Neural crest cell (in vitro differentiated cells): Measurements from ENCODE around the gene CGB8. TPM values are rescaled to one million over a fixed set of nuclear protein-coding genes. Genes with fewer than 3 reads are reported as not detected.
A peak's percentile ranks its signal among the peaks of the same experiment; 100 is the strongest.

Experiments
- DNase-seq: peaks from one replicate; pipeline ENCODE4 v3.0.0; 2021; ENCODE audit warnings: low read depth, mixed read lengths, low spot score
- H3K27ac Mint-ChIP-seq: one replicate; pipeline ENCODE4 v1.8.0; 2021; ENCODE audit warnings: mild to moderate bottlenecking, mixed read lengths; ENCODE audit not compliant: unreplicated experiment
- H3K27me3 Mint-ChIP-seq: 2 replicates; pipeline ENCODE4 v1.8.0; 2021; ENCODE audit warnings: low read depth, mild to moderate bottlenecking, mixed read lengths
- H3K36me3 Mint-ChIP-seq: 2 replicates; pipeline ENCODE4 v1.8.0; 2021; ENCODE audit warnings: low read depth, mild to moderate bottlenecking, mixed read lengths
- H3K4me1 Mint-ChIP-seq: 2 replicates; pipeline ENCODE4 v1.8.0; 2021; ENCODE audit warnings: mixed read lengths
- H3K4me3 Mint-ChIP-seq: one replicate; pipeline ENCODE4 v1.8.0; 2021; ENCODE audit warnings: mild to moderate bottlenecking, mixed read lengths
- H3K9me3 Mint-ChIP-seq: 2 replicates; pipeline ENCODE4 v1.8.0; 2021; ENCODE audit warnings: mixed read lengths
- microRNA-seq: library from miRNA; unstranded; fragments of <30 nt; microRNA quantifications from one replicate; pipeline ENCODE4, GENCODE V29; 2020
- total RNA-seq: library from RNA; stranded (reverse); gene quantifications from 2 replicates; pipeline ENCODE4 v1.2.1, GENCODE V29; 2021
- TF ChIP-seq, protein P1 (sequence below): fragments of 200-600 bp; sonication (generic); conservative IDR thresholded peaks from 2 replicates; pipeline ENCODE4 v1.5.0; 2021; ENCODE audit warnings: antibody characterized with exemption, mild to moderate bottlenecking

The CGB8 gene
- total RNA-seq, 1 donor from 2014 or later, result not detected

- H3K4me1 Mint-ChIP-seq, result peaks cover 8% of the 10 kb centered on the region
- H3K36me3 Mint-ChIP-seq, result peaks cover 6% of the 10 kb centered on the region
- H3K4me3 Mint-ChIP-seq, result no peak overlapping the region
- no peak overlapping the region for H3K27ac Mint-ChIP-seq
- DNase-seq, result no peak
- H3K9me3 Mint-ChIP-seq, result no peaks in the 10 kb centered on the region
- TF ChIP-seq, protein P1, sequence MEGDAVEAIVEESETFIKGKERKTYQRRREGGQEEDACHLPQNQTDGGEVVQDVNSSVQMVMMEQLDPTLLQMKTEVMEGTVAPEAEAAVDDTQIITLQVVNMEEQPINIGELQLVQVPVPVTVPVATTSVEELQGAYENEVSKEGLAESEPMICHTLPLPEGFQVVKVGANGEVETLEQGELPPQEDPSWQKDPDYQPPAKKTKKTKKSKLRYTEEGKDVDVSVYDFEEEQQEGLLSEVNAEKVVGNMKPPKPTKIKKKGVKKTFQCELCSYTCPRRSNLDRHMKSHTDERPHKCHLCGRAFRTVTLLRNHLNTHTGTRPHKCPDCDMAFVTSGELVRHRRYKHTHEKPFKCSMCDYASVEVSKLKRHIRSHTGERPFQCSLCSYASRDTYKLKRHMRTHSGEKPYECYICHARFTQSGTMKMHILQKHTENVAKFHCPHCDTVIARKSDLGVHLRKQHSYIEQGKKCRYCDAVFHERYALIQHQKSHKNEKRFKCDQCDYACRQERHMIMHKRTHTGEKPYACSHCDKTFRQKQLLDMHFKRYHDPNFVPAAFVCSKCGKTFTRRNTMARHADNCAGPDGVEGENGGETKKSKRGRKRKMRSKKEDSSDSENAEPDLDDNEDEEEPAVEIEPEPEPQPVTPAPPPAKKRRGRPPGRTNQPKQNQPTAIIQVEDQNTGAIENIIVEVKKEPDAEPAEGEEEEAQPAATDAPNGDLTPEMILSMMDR, result no peak
- no peaks in the 10 kb centered on the region for H3K27me3 Mint-ChIP-seq
These were observed 44.8 kb downstream of the CGB8 start for GRCh38 chr19:49004133-49004532.

GRCh38 chr19:48999481-49000325 lies 49.2 kb downstream of the CGB8 start:
- peaks cover 26% of the 10 kb centered on the region for H3K4me1 Mint-ChIP-seq
- peak overlapping the region; percentile 67 for H3K27ac Mint-ChIP-seq
- no peaks in the 10 kb centered on the region for H3K9me3 Mint-ChIP-seq
- H3K4me3 Mint-ChIP-seq, result peak overlapping the region; percentile 72
- H3K27me3 Mint-ChIP-seq, result no peaks in the 10 kb centered on the region
- TF ChIP-seq, protein P1, result peak; percentile 76
- H3K36me3 Mint-ChIP-seq, result peaks cover 4% of the 10 kb centered on the region
- peak; percentile 75 for DNase-seq

GRCh38 chr19:48997972-48998371 lies 50.9 kb downstream of the CGB8 start:
- TF ChIP-seq, protein P1, result peak; percentile 62
- H3K36me3 Mint-ChIP-seq, result peaks cover 2% of the 10 kb centered on the region
- peak overlapping the region; percentile 65 for H3K27ac Mint-ChIP-seq
- no peaks in the 10 kb centered on the region for H3K9me3 Mint-ChIP-seq
- peaks cover 37% of the 10 kb centered on the region for H3K4me1 Mint-ChIP-seq
- peak overlapping the region; percentile 64 for H3K4me3 Mint-ChIP-seq
- H3K27me3 Mint-ChIP-seq, result no peaks in the 10 kb centered on the region
- DNase-seq, result peak; percentile 74

Small RNA genes within 50 kb of the gene (microRNA-seq; reads per million reads assigned to microRNA genes)
- not detected for gene MIR6798

Other genes with a start within 250 kb of the CGB8 start
- 40.3 and 40.4 TPM in 2 replicates for gene BCAT2, start 238.1 kb downstream of the CGB8 start, total RNA-seq
- gene HSD17B14, start 212.6 kb downstream of the CGB8 start, total RNA-seq, result 4.2 and 6.6 TPM in 2 replicates
- gene PLEKHA4, start 180.5 kb downstream of the CGB8 start, total RNA-seq, result 38.1 and 41.8 TPM in 2 replicates
- 27.5 and 27.8 TPM in 2 replicates for gene PPP1R15A, start 176.7 kb downstream of the CGB8 start, total RNA-seq
- not detected in 2 replicates for gene TULP2, start 150.4 kb downstream of the CGB8 start, total RNA-seq
- gene NUCB1, start 148.8 kb downstream of the CGB8 start, total RNA-seq, result 102 and 108 TPM in 2 replicates
- 0.47 and 0.82 TPM in 2 replicates for gene DHDH, start 115.4 kb downstream of the CGB8 start, total RNA-seq
- gene BAX, start 94.2 kb downstream of the CGB8 start, total RNA-seq, result 150 and 171 TPM in 2 replicates
- gene FTL, start 83.8 kb downstream of the CGB8 start, total RNA-seq, result 908 and 1,003 TPM in 2 replicates
- 53.2 and 56.2 TPM in 2 replicates for gene GYS1, start 55.8 kb downstream of the CGB8 start, total RNA-seq
- 118 and 125 TPM in 2 replicates for gene RUVBL2, start 55.2 kb downstream of the CGB8 start, total RNA-seq
- not detected in 2 replicates for gene LHB, start 32.0 kb downstream of the CGB8 start, total RNA-seq
- not detected in 2 replicates for gene CGB3, start 24.8 kb downstream of the CGB8 start, total RNA-seq
- gene CGB2, start 17.2 kb downstream of the CGB8 start, total RNA-seq, result not detected in 2 replicates
- gene CGB1, start 12.2 kb downstream of the CGB8 start, total RNA-seq, result not detected in 2 replicates
- gene CGB5, start 5.3 kb downstream of the CGB8 start, total RNA-seq, result not detected in 2 replicates
- not detected in 2 replicates for gene CGB7, start 8.6 kb upstream of the CGB8 start, total RNA-seq
- gene NTF4, start 15.7 kb upstream of the CGB8 start, total RNA-seq, result not detected in 2 replicates
- gene KCNA7, start 23.6 kb upstream of the CGB8 start, total RNA-seq, result not detected in 2 replicates
- gene SNRNP70, start 36.3 kb upstream of the CGB8 start, total RNA-seq, result 291 and 303 TPM in 2 replicates
- 5.4 and 7.5 TPM in 2 replicates for gene LIN7B, start 65.3 kb upstream of the CGB8 start, total RNA-seq
- gene C19orf73, start 70.0 kb upstream of the CGB8 start, total RNA-seq, result 1.0 and 1.3 TPM in 2 replicates
- 21.7 and 22.7 TPM in 2 replicates for gene PPFIA3, start 70.4 kb upstream of the CGB8 start, total RNA-seq
- gene HRC, start 106.3 kb upstream of the CGB8 start, total RNA-seq, result 0.84 and 1.6 TPM in 2 replicates
- 8.1 and 9.6 TPM in 2 replicates for gene TRPM4, start 108.7 kb upstream of the CGB8 start, total RNA-seq